Measurements from ENCODE around the gene OR6J1.
"Not testable (repeated sequence)": the region's sequence is repeated elsewhere in the genome, so short reads cannot be mapped to it uniquely, and the experiment has no call there.

The OR6J1 gene

DNA sequence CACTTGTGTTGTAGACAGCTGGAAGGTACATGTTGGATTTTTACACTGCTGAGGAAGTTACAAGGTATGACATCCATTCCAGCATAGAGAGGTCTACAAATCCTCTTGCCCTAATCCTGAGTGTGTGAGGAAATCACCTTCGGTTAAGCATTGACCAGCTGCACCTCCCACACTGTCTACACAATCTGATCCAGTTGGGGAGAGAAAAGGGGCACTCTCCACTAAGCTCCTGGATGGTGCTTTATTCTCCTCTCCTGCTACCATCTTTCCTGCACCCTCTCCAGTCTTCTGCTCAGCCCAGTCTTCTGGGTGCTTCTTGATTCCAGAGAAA, at the start of gene OR6J1:
Gene OR6J1, minus strand, starts transcription at position 48 of the 331 bp plus-strand sequence. CDS start 9,541 bp downstream, outside the sequence.
- DNase-seq (ENCODE audit: low read depth in 2 of 2) = no peak

DNA sequence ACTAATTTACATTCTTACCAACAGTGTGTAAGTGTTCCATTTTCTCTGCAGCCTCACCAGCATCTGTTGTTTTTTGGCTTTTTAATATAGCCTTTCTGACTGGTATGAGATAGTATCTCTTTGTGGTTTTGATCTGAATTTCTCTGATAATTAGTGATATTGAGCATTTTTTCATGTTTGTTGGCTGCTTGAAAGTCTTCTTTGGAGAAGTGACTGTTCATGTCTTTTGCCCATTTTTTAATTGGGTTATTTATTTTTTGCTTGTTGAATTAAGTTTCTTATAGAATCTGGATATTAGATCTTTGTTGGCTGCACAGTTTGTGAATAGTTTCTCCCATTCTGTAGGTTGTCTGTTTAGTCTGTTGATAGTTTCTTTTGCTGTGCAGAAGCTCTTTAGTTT, 48.0 kb upstream of the OR6J1 start:
- DNase-seq (ENCODE audit: low read depth in 2 of 2) = no peak

DNA sequence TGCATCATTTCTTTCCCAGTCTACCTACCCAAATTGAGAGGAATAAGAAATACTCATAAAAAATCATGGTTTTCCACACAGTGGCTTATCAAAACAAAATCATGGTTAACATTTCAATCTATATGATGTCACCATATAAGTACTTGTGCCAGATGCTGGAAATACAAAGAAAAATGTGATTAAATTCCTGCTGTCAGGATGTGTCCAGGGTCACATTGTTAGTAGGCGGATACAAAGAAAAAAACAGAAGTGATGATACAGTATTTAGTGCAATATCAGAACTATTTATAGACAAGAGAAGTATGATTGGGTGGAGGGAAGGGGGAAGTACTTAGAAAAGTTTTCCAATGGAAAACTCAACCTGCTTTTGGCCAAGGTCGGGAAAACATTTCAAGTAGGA, 47.0 kb upstream of the OR6J1 start:
- DNase-seq (ENCODE audit: low read depth in 2 of 2) = no peak

DNA sequence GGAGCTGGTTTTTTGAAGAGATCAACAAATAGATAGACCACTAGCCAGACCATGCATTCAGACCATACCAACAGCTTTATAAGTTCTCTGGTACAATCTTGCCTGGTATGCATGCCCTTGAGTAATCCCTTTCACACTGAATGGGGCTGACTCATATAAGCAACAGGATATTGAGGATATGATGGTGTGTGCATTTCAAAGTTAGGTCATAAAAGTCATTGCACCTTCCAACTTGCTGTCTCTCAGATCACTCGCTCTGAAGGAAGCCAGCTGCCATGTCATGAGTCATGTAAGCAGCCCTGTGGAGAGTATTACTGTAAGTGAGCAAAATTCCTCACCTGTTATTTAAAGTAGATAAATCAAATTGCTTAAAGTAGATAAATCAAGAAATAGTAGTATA, 45.0 kb upstream of the OR6J1 start:
- no peak for DNase-seq (ENCODE audit: low read depth in 2 of 2)

DNA sequence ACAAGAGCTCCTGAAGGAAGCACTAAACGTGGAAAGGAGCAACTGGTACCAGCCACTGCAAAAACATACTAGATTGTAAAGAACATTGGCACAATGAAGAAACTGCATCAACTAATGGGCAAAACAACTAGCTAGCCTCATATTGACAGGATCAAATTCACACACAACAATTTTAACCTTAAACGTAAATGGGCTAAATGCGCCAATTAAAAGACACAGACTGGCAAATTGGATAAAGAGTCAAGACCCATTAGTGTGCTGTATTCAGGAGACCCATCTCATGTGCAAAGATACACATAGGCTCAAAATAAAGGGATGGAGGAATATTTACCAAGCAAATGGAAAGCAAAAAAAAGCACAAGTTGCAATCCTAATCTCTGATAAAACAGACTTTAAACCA, 43.8 kb upstream of the OR6J1 start:
- not testable (repeated sequence) for DNase-seq (ENCODE audit: low read depth in 2 of 2)

DNA sequence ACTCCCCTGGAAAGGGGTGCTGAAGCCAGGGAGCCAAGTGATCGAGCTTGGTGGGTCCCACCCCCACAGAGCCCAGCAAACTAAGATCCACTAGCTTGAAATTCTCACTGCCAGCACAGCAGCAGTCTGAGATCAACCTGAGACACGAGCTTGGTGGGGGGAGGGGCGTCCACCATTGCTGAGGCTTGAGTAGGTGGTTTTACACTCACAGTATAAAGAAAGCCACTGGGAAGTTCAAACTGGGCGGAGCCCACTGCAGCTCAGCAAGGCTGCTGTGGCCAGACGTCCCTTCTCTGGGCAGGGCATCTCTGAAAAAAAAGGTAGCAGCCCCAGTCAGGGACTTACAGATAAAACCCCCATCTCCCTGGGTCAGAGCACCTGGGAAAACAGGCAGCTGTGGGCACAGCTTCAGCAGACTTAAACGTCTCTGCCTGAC, 42.0 kb upstream of the OR6J1 start:
- not testable (repeated sequence) for DNase-seq (ENCODE audit: low read depth in 2 of 2)

DNA sequence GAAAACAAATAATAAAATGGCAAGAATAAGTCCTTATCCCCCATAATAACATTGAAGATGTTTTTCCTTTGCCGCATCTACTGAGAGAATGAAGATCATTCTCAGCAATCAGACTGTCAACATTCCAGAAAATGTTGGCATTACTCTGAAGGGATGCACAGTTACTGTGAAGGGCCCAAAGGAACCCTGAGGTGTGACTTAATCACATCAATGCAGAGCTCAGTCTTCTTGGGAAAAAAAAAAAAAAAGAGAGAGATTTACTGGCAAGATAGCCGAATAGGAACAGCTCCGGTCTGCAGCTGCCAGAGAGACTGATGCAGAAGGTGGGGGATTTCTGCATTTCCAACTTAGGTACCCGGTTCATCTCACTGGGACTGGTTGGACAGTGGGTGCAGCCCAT, 41.3 kb upstream of the OR6J1 start:
- no peak for DNase-seq (ENCODE audit: low read depth in 2 of 2)

DNA sequence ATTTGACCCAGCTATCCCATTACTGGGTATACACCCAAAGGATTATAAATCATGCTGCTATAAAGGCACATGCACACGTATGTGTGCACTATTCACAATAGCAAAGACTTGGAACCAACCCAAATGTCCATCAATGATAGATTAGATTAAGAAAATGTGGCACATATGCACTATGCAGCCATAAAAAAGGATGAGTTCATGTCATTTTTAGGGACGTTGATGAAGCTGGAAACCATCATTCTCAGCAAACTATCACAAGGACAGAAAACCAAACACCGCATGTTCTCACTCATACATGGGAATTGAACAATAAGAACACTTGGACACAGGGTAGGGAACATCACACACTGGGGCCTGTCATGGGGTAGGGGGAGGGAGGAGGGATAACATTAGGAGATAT, 39.3 kb upstream of the OR6J1 start:
- DNase-seq (ENCODE audit: low read depth in 2 of 2) = not testable (repeated sequence)

DNA sequence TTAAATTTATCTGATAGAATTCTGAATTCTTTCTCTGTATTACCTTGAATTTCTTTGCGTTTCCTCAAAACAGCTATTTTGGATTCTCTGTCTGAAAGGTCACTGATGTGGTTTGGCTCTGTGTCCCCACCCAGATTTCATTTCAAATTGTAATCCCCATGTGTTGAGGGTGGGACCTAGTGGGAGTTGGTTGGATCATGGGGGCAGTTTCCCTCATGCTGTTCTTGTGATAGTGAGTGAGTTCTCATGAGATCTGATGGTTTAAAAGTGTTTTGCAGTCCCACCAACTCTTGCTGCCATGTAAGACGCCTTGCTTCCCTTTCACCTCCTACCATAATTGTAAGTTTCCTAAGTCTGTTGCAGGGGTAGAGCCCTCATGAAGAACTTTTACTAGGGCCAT, 34.1 kb upstream of the OR6J1 start:
- no peak for DNase-seq (ENCODE audit: low read depth in 2 of 2)

DNA sequence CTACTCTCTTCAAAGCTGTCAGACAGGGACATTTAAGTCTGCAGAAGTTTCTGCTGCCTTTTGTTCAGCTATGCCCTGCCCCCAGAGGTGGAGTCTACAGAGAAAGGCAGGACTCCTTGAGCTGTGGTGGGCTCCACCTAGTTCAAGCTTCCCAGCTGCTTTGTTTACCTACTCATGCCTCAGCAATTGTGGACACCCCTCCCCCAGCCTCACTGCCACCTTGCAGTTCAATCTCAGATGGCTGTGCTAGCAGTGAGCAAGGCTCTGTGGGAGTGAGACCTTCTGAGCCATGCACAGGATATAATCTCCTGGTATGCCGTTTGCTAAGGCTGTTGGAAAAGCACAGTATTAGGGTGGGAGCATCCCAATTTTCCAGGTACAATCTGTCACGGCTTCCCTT, 33.4 kb upstream of the OR6J1 start:
- DNase-seq (ENCODE audit: low read depth in 2 of 2) = not testable (repeated sequence)

DNA sequence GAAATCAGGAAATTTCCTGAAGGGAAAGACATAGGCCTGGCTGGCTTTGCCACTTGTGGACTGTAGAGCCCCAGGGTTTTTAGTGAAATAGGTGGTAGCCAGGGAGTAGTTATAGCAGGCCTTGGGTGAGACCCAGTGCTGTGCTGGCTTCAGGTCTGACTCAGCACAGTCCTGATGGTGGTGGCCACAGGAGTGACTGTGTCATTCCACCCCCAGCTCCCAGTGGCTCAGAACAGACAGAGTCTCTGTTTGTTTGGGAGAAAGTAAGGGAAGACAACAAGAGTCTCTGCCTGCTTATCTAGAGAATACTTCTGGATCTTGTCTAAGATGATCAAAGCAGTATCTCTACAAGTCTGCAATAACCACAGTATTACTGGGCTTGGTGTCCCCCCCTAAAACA, 27.5 kb upstream of the OR6J1 start:
- DNase-seq (ENCODE audit: low read depth in 2 of 2) = no peak

DNA sequence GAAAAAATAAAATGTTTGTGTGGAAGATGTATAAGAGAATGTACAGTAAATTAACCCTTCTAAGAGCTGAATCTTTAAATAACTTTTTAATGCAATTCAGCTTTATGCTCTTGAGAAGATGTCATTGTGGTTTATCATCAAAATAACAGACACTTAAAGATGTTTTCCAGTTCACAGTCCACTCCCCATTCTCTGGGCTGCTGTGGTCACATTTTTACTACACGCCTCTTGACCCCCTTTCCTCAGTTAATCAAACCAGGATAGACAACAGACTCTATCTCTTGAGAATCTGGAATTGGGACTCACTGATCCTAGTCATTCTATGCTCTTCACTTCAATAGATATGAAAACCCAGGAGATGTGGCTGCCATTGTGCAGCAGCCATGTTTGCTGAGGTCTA, 24.7 kb upstream of the OR6J1 start:
- DNase-seq (ENCODE audit: low read depth in 2 of 2) = no peak

DNA sequence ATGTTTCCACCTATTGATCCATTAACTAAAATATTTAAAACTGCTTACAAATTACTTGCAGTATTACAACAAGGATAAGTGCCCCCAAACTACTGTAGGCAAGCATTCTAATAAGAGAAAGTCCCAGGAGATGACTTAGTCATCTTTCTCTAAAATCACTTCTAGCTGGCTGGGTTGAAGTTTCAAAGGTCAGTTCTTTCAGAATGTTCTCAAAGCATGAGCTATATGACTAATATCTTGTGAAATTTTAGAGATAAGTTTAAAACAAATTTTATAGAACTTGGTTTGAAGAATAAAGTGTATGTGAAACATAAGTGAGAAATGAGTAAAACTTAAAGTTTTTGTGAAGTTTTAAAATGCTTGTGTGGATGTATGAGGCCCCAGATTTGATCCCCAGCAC, 24.3 kb upstream of the OR6J1 start:
- no peak for DNase-seq (ENCODE audit: low read depth in 2 of 2)

DNA sequence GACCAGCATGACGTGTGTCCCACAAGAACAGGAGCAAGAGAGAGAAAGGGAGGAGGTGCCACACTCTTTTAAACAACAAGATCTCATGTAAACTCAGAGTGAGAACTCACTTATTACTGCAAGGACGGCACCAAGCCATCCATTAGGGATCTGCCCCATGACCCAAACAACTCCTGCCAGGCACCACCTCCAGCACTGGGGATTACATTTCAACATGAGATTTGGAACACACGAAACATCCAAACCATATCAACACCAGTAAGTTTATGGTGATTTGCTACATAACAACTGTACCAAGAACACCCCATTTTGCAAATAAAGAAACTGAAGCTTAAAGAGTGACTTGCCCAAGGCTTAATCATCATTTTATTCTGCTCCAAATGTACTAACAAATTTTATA, 23.7 kb upstream of the OR6J1 start:
- DNase-seq (ENCODE audit: low read depth in 2 of 2) = no peak

DNA sequence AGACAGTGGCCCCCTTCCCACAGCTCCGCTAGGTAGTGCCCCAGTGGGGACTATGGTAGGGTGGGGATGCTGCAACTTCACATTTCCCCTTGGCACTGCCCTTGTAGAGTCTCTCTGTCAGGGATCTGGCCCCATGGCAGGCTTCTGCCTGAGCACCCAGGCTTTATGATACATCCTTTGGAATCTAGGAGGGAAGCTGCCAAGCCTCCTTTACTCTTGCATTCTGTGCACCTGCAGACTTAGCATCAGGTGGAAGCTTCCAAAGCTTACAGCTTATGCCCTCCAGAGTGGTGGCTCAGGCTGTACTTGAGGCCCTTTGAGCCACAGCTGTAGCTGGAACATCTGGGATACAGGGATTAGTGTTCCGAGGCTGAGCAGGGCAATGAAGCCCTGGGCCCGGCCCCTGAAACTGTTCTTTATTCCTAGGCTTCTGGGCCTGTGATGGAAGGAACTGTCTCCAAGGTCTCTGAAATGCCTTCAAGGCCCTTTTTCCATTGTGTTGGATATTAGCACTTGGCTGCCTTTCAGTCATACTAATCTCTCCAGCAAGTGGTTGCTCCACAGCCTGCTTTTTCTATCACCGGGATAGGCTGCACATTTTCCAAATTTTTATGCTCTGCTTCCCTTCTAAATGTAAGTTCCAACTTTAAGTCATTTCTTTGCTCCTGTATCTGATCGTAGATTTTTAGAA, 22.2 kb upstream of the OR6J1 start:
- DNase-seq (ENCODE audit: low read depth in 2 of 2) = no peak

DNA sequence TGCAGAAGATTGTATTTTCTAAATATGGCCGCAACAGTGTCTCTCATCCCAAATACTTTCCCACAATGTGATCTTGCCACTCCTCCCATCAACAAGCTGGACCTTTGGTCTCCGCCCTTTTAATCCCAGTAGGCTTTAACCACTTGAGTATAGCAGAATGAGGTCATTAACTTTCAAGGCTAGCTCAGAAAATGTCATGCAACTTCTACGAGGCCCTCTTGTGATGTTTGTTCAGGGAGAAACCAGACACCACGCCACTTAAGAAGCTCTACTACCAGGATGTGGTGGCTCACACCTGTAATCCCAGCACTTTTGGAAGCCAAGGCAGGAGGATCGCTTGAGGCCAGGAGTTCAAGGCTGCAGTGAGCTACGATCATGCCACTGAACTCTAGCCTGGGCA, 20.1 kb upstream of the OR6J1 start:
- no peak for DNase-seq (ENCODE audit: low read depth in 2 of 2)

DNA sequence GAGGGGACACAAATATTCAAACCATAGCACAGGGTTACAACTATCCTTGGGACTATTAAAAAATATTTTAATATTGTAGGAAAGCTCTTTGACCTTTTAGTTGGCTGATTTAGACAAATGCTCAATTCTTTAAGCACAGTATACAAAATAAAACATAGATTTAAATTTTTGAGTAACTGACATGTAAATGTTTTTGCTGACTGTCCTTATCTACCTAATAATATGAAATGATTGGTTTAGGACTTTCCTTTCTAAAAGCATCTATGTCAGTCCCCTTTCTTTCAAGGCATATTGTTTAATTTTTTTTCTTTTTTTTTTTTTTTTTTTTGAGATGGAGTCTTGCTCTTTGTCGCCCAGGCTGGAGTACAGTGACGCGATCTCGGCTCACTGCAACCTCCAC, 16.5 kb upstream of the OR6J1 start:
- DNase-seq (ENCODE audit: low read depth in 2 of 2) = no peak

DNA sequence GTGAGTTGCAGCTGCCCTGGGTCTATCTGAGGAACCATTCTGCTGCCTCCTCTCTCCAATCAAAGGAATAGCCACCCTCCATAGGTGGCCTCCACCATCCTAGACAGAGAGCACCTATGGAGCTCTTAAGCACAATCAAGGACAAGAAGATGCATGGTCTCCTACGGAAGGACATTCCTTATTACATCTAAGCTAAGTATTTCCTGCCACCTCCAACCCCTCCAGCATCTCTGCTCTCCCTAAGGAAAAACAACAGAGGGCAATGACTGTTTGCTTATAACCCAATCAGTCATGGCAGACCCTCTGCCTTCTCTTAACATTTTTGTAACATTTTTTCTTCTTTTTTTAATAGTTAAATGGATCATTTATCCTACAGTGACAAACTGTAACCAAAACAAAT, 14.8 kb upstream of the OR6J1 start:
- no peak for DNase-seq (ENCODE audit: low read depth in 2 of 2)

DNA sequence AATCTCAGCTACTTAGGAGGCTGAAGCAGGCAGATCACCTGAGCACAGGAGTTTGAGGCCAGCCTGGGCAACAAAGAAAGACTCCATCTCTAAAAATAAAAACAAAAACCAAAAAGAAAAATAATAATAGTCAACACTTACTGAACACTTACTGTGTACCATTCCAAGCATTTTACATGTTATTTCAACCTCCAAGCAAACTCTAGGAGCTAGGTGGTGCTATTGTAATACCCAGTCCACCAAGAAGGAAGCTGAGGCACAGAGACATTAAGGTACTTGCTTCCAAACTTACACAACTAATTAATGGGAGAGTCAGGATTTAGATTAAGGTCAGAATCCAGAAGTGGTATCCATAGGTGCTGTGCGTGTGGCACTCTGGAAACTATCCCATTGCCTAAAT, 13.7 kb upstream of the OR6J1 start:
- DNase-seq (ENCODE audit: low read depth in 2 of 2) = no peak

DNA sequence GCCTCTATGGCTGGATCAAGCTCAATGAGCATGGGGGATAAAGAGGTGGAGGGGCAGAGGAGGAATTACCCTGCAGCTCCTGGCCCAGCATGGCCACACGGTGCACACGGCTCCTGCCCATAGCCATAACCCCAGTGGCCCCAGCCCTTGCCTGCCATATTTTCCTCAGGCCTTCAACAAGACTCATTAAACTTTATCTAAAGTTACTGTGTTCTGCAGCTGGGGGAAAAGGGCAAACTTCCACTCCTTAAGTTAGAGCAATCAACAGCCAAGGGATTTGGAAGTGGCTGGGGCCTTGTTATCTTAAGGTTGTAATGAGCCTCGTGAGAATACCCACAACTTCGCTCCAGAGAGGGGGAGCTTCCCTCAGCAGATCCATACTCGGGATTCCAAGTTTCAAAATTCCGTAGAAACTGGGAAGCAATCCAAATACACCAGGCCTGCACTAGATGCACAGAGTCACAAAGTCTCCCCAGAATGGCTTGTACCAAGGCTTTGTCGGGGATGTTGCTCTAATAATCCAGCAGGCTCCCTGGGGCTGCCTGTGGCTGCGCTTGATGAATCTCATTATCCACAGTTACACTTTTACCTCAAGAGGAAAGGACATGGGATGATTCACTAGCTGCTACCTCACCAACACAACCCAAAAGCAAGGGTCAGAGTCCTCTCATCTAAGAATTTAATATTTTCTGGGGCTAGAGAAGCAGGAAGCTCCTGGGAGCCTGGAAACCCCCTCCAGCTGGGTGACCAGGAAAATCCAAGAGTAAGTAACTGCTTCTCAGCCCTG, 13.0 kb upstream of the OR6J1 start:
- no peak for DNase-seq (ENCODE audit: low read depth in 2 of 2)

DNA sequence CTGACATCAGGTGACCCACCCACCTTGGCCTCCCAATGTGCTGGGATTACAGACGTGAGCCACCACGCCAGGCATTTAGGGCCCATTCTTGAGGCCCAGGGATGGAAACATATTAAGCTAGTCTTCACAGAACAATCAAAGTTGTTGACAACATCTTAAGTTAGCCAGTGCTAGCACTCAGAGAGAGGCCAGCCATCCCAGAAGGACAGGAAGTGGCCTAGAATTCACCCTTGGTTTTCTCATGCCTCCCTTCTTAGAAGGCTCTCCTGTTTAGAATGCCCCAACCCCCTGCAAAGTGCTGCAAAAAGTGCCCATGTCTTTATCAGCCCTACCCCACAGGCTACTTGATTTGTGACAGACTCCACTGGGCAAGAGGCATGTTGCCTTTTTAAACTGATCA, 12.1 kb upstream of the OR6J1 start:
- DNase-seq (ENCODE audit: low read depth in 2 of 2) = no peak

DNA sequence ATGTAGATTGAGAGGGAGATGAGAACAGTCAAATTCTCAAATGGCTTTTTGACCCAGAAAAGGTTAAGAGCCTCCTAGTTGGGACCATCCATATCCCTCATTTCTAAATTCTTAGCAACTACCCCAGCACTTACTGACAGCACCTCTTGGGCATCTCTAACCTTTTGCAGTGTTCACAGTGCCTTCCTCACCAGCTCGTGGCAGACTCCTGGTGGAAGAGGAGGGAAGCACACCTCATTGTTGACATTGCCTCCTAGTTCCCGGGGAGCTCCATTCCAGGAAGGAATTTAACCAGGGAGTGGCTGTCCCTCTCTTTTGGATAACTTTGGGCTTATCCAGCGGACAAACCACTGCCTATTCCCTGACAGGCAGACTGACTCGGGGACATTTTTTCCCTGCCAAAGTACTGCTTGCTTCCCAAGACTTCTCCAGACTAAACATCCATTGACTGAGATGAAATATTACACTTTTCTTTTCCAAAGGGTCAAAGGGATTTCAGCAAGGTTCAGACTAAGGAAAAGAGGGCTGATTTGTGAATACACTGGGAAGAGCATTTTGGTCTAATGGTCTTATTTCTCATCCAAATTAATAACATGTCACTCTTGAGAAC, 9.0 kb upstream of the OR6J1 start:
- peak; percentile 15 to 28 for DNase-seq (ENCODE audit: low read depth in 2 of 2)

DNA sequence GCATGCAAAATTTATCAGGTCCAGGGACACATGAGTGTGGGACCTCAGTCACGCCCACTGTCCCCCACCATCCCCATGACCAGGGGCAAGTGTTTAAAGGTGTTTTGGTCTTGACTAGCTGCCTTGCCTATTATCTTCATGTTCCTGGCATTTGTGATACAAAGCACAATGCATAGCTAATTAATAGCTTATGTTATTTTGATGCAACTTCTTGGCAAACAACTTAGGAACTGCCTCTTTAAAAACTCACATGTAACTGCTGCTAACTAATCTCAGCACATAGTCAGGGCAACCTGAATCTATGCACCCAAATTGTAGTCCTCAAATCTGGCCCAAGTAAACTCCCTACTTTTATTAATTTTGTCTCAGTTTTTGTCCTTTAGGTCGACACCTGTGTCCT, 7.4 kb upstream of the OR6J1 start:
- DNase-seq (ENCODE audit: low read depth in 2 of 2) = no peak

All from stimulated activated CD4-positive, alpha-beta T cell treated with anti-CD3 and anti-CD28 coated beads, Interleukin-1b, Interleukin-23, amount 100 ng/mL, for 4 hours (primary cell).